ENCODE results near the gene GOPC. TPM values are rescaled to one million over a fixed set of nuclear protein-coding genes. Genes with fewer than 3 reads are reported as not detected.

GOPC gene
- total and polyA plus RNA-seq, 12 donors, result 12.3 to 35.3 (median 20.1) TPM

- no peaks in the 10 kb centered on the region for H3K9me3 ChIP-seq (replicated peaks in 1 of 3)
- intact Hi-C loops (cut with DNase I), result loop anchor here in 1 of 2 donors (10.0 kb wide), 1 partner anchor 54 kb away; the partner anchor contains the start of gene GOPC
- no peak for TF ChIP-seq CTCF (IDR thresholded peaks at IDR 0.05)
- no peak for TF ChIP-seq POLR2A (IDR thresholded peaks at IDR 0.05)
- H3K27ac ChIP-seq, result no peak overlapping the region
- H3K27me3 ChIP-seq, result no peaks in the 10 kb centered on the region
- H3K36me3 ChIP-seq (replicated peaks in 1 of 2), result no peaks in the 10 kb centered on the region
- 63 to 93% (median 86%) methylated on average over 2 of the region's 2 CpGs for WGBS, 4 donors
- peaks cover 0 to 12% of the 10 kb centered on the region in 2 donors for H3K4me1 ChIP-seq (replicated peaks in 1 of 2)
- H3K4me3 ChIP-seq, result no peak overlapping the region
- DNase-seq, result no peak
These were observed 51.6 kb downstream of the GOPC start for GRCh38 chr6:117550618-117551242.

- intact Hi-C loops (cut with DNase I), result loop anchor here in 1 of 2 donors (10.0 kb wide), 1 partner anchor 55 kb away; the partner anchor contains the start of gene GOPC
- H3K27ac ChIP-seq, result no peak overlapping the region
- no peaks in the 10 kb centered on the region for H3K36me3 ChIP-seq (replicated peaks in 1 of 2)
- DNase-seq, result no peak
- TF ChIP-seq POLR2A (IDR thresholded peaks at IDR 0.05) (no peak), CTCF (IDR thresholded peaks at IDR 0.05) (no peak)
- H3K4me1 ChIP-seq (replicated peaks in 1 of 2), result peaks cover 0 to 12% of the 10 kb centered on the region in 2 donors
- no peaks in the 10 kb centered on the region for H3K27me3 ChIP-seq
- whole genome bisulfite sequencing, 4 donors, result 98 to 100% (median 99%) methylated on average over 3 of the region's 3 CpGs
- H3K9me3 ChIP-seq (replicated peaks in 1 of 3), result no peaks in the 10 kb centered on the region
- no peak overlapping the region for H3K4me3 ChIP-seq
These were observed 52.2 kb downstream of the GOPC start for GRCh38 chr6:117550078-117550600.

GRCh38 chr6:117549611-117550010 lies 52.7 kb downstream of the GOPC start:
- 92 to 95% (median 95%) methylated on average over 4 of the region's 4 CpGs for WGBS, 4 donors
- intact Hi-C loops (cut with DNase I), result loop anchor here in 1 of 2 donors (10.0 kb wide), 1 partner anchor 55 kb away; the partner anchor contains the start of gene GOPC
- Histone ChIP-seq H3K27ac (no peak overlapping the region), H3K4me1 (replicated peaks in 1 of 2) (peaks cover 0 to 12% of the 10 kb centered on the region in 2 donors), H3K9me3 (replicated peaks in 1 of 3) (no peaks in the 10 kb centered on the region), H3K36me3 (replicated peaks in 1 of 2) (no peaks in the 10 kb centered on the region), H3K27me3 (no peaks in the 10 kb centered on the region), H3K4me3 (no peak overlapping the region)
- no peak for DNase-seq
- TF ChIP-seq CTCF (IDR thresholded peaks at IDR 0.05) (no peak), POLR2A (IDR thresholded peaks at IDR 0.05) (no peak)

GRCh38 chr6:117548797-117549301 lies 53.5 kb downstream of the GOPC start:
- 84 to 87% (median 85%) methylated on average over 8 of the region's 8 CpGs for whole genome bisulfite sequencing, 4 donors
- TF ChIP-seq CTCF (IDR thresholded peaks at IDR 0.05) (no peak), POLR2A (IDR thresholded peaks at IDR 0.05) (no peak)
- no peaks in the 10 kb centered on the region for H3K9me3 ChIP-seq (replicated peaks in 1 of 3)
- no peaks in the 10 kb centered on the region for H3K36me3 ChIP-seq (replicated peaks in 1 of 2)
- no peaks in the 10 kb centered on the region for H3K27me3 ChIP-seq
- no peak for DNase-seq
- peak overlapping the region in 1 of 4 donors; percentile 67 for H3K4me3 ChIP-seq
- no peak overlapping the region for H3K27ac ChIP-seq
- intact Hi-C loops (cut with DNase I), result no loop called here
- peaks cover 0 to 12% of the 10 kb centered on the region in 2 donors for H3K4me1 ChIP-seq (replicated peaks in 1 of 2)
